PFSK-1 (cell line): Measurements from ENCODE around the gene ATOH7.

Source experiments
- FOXP2 ChIP-seq: optimal IDR thresholded peaks from 2 replicates; pipeline ENCODE3; 2011; ENCODE audit warnings: borderline replicate concordance, control low read depth, inconsistent platforms; ENCODE audit not compliant: insufficient read depth; ENCODE audit errors: extremely low read length, extremely low read depth
- POLR2AphosphoS5 ChIP-seq: IDR thresholded peaks from 2 replicates; pipeline ENCODE4 v1.6.1; 2012; ENCODE audit warnings: low read depth, mild to moderate bottlenecking, control low read depth, low read length, moderate library complexity
- REST ChIP-seq, 2 experiments: IDR thresholded peaks; 2 replicates each; pipeline versions ENCODE4 v1.6.1 to v1.8.0; 2011 to 2012; ENCODE audit warnings: low read depth in 2 of 2, low read length in 2 of 2, control low read depth in 1 of 2, inconsistent platforms in 1 of 2, mild to moderate bottlenecking in 1 of 2, moderate library complexity in 1 of 2; ENCODE audit not compliant: insufficient read depth in 1 of 2
- SIN3A ChIP-seq: IDR thresholded peaks from 2 replicates; pipeline ENCODE4 v1.6.1; 2012; ENCODE audit warnings: mild to moderate bottlenecking, low read length, moderate library complexity, borderline replicate concordance; ENCODE audit not compliant: insufficient read depth
- TAF1 ChIP-seq: IDR thresholded peaks from 2 replicates; pipeline ENCODE4 v1.6.1; 2012; ENCODE audit warnings: low read length, control low read depth, borderline replicate concordance; ENCODE audit not compliant: insufficient read depth

ATOH7 gene

GRCh38 chr10:68247931-68248330 lies 16.0 kb upstream of the ATOH7 start:
- TF ChIP-seq POLR2AphosphoS5 (no peak), FOXP2 (no peak), SIN3A (no peak), TAF1 (no peak), REST (IDR thresholded peaks at IDR 0.05; ENCODE audit: insufficient read depth in 1 of 2, low read depth in 2 of 2, low read length in 2 of 2) (no peak)

GRCh38 chr10:68242051-68242450 lies 10.1 kb upstream of the ATOH7 start:
- TF ChIP-seq SIN3A (no peak), REST (IDR thresholded peaks at IDR 0.05; ENCODE audit: insufficient read depth in 1 of 2, low read depth in 2 of 2, low read length in 2 of 2) (no peak), TAF1 (no peak), FOXP2 (no peak), POLR2AphosphoS5 (no peak)

- TF ChIP-seq FOXP2 (no peak), TAF1 (no peak), POLR2AphosphoS5 (no peak), REST (IDR thresholded peaks at IDR 0.05; ENCODE audit: insufficient read depth in 1 of 2, low read depth in 2 of 2, low read length in 2 of 2) (no peak)
Observed at GRCh38 chr10:68239596-68240150, 7.8 kb upstream of the ATOH7 start.

- TF ChIP-seq FOXP2 (no peak), TAF1 (no peak), SIN3A (no peak), POLR2AphosphoS5 (no peak), REST (IDR thresholded peaks at IDR 0.05; ENCODE audit: insufficient read depth in 1 of 2, low read depth in 2 of 2, low read length in 2 of 2) (no peak)
Observed at GRCh38 chr10:68239069-68239468, 7.2 kb upstream of the ATOH7 start.

GRCh38 chr10:68238371-68238770 lies 6.5 kb upstream of the ATOH7 start:
- no peak for TF ChIP-seq POLR2AphosphoS5
- TF ChIP-seq REST (IDR thresholded peaks at IDR 0.05; ENCODE audit: insufficient read depth in 1 of 2, low read depth in 2 of 2, low read length in 2 of 2), result no peak
- TF ChIP-seq FOXP2, result no peak
- TF ChIP-seq TAF1, result no peak
